HCT116 (cell line): ENCODE measurements around the gene GTPBP1. TPM values are rescaled to one million over a fixed set of nuclear protein-coding genes. Genes with fewer than 3 reads are reported as not detected.

Experiments used
- ATAC-seq: fragments of 200-7000 bp; cut with Tn5 transposase; 2 replicates; pipeline ENCODE4 v1.9.1; 2020; ENCODE audit warnings: mild to moderate bottlenecking, moderate library complexity
- BruUV-seq: library from RNA; stranded (reverse); fragments of 400-500 nt; replicated peaks from 2 replicates; lab custom pipeline; 2021; lab: Mats Ljungman, UMichigan
- CTCF ChIA-PET: fragments of 300-600 bp; sonication (Branson Sonifier 250); formaldehyde crosslinking; loops from one replicate; lab custom pipeline; 2021; ENCODE audit warnings: antibody characterized with exemption; lab: Charles Lee
- POLR2A ChIA-PET: fragments of 300-600, 350-600 bp; sonication (Branson Sonifier 250); formaldehyde crosslinking; loops from one replicate; lab custom pipeline; 2021; ENCODE audit warnings: antibody characterized with exemption; lab: Charles Lee
- RAD21 ChIA-PET, 2 experiments: fragments of 300-600 bp; sonication (Branson Sonifier 250); formaldehyde crosslinking; loops; one replicate each; lab custom pipeline; 2023; ENCODE audit warnings: low total read pairs in 2 of 2; ENCODE audit not compliant: uncharacterized antibody in 2 of 2, unreplicated experiment in 2 of 2, low non-redundant PET in 1 of 2; lab: Charles Lee
- DNase-seq: peaks from one replicate; pipeline ENCODE4 v3.0.0-alpha.2; 2010; ENCODE audit warnings: low read depth, low spot score
- H2AFZ ChIP-seq: fragments of 200-600 bp; shearing (Covaris generic), sonication (generic); 2 replicates; pipeline ENCODE4 v1.6.1; 2017; ENCODE audit warnings: low read depth, mixed run types, mixed read lengths, antibody characterized with exemption, low read length; ENCODE audit not compliant: poor library complexity, severe bottlenecking
- H3K27ac ChIP-seq: 2 replicates; pipeline ENCODE4 v1.5.1; 2012; ENCODE audit warnings: low read depth, low read length
- H3K27me3 ChIP-seq: fragments of 200-600 bp; sonication (generic); 2 replicates; pipeline ENCODE4 v1.6.1; 2016; ENCODE audit warnings: mixed run types, low read length, mixed read lengths; ENCODE audit not compliant: insufficient read depth
- H3K36me3 ChIP-seq, 2 experiments: fragments of 200-500 bp in 1 of 2; fragments of 200-600 bp in 1 of 2; sonication (Bioruptor generic) in 1 of 2; sonication (generic) in 1 of 2; 2 replicates each; pipeline versions ENCODE4 v1.5.1 to v1.6.1; 2014 to 2016; ENCODE audit warnings: low read length in 2 of 2, inconsistent platforms in 1 of 2, mixed read lengths in 1 of 2, mixed run types in 1 of 2; ENCODE audit not compliant: insufficient read depth in 2 of 2, control insufficient read depth in 1 of 2
- H3K4me1 ChIP-seq, 2 experiments: fragments of 200-600 bp in 1 of 2; sonication (generic) in 1 of 2; 2 replicates each; pipeline versions ENCODE4 v1.5.1 to v1.6.1; 2012 to 2017; ENCODE audit warnings: low read length in 2 of 2, inconsistent platforms in 1 of 2, mild to moderate bottlenecking in 1 of 2, mixed read lengths in 1 of 2, mixed run types in 1 of 2, moderate library complexity in 1 of 2; ENCODE audit not compliant: insufficient read depth in 2 of 2, control insufficient read depth in 1 of 2
- H3K4me2 ChIP-seq: fragments of 200-600 bp; sonication (generic); 2 replicates; pipeline ENCODE4 v1.6.1; 2017; ENCODE audit warnings: mixed run types, low read length, mixed read lengths
- H3K4me3 ChIP-seq, 2 experiments: fragments of 200-600 bp in 1 of 2; sonication (generic) in 1 of 2; replicated peaks in 1 of 2; 2 replicates each; pipeline ENCODE4 v1.5.1; 2011 to 2016; ENCODE audit warnings: low read length in 2 of 2, control low read depth in 1 of 2, low read depth in 1 of 2, mild to moderate bottlenecking in 1 of 2, mixed read lengths in 1 of 2, mixed run types in 1 of 2
- H3K79me2 ChIP-seq: fragments of 200-600 bp; sonication (generic); 2 replicates; pipeline ENCODE4 v1.6.1; 2017; ENCODE audit warnings: mild to moderate bottlenecking, mixed run types, low read length, moderate library complexity, mixed read lengths; ENCODE audit not compliant: insufficient read depth
- H3K9ac ChIP-seq: fragments of 200-600 bp; sonication (generic); 2 replicates; pipeline ENCODE4 v1.6.1; 2016; ENCODE audit warnings: low read length, mixed read lengths
- H3K9me2 ChIP-seq: fragments of 200-600 bp; sonication (generic), shearing (Covaris generic); 2 replicates; pipeline ENCODE4 v1.6.1; 2017; ENCODE audit warnings: mixed run types, mild to moderate bottlenecking, moderate library complexity; ENCODE audit not compliant: insufficient read depth
- H3K9me3 ChIP-seq, 2 experiments: fragments of 200-500 bp in 1 of 2; fragments of 200-600 bp in 1 of 2; sonication (Bioruptor generic) in 1 of 2; sonication (generic) in 1 of 2; 2 replicates each; pipeline ENCODE4 v1.6.1; 2014 to 2017; ENCODE audit warnings: low read length in 2 of 2, mixed read lengths in 2 of 2, inconsistent platforms in 1 of 2, low read depth in 1 of 2, mild to moderate bottlenecking in 1 of 2, mixed run types in 1 of 2, moderate library complexity in 1 of 2; ENCODE audit not compliant: control insufficient read depth in 1 of 2, insufficient read depth in 1 of 2
- H4K20me1 ChIP-seq: fragments of 200-600 bp; sonication (generic), shearing (Covaris generic); 2 replicates; pipeline ENCODE4 v1.6.1; 2017; ENCODE audit warnings: mixed run types, mild to moderate bottlenecking, moderate library complexity; ENCODE audit not compliant: insufficient read depth
- CBX3 ChIP-seq: IDR thresholded peaks from 2 replicates; pipeline ENCODE4 v1.6.1; 2012; ENCODE audit warnings: low read depth
- EGR1 ChIP-seq: IDR thresholded peaks from 2 replicates; pipeline ENCODE4 v1.6.1; 2012; ENCODE audit warnings: low read depth
- EZH2phosphoT487 ChIP-seq: fragments of 200-600 bp; IDR thresholded peaks from 2 replicates; pipeline ENCODE4 v1.6.1; 2018; ENCODE audit warnings: antibody characterized with exemption, borderline replicate concordance
- FOSL1 ChIP-seq: IDR thresholded peaks from 2 replicates; pipeline ENCODE4 v1.6.1; 2012; ENCODE audit warnings: low read depth
- JUND ChIP-seq: IDR thresholded peaks from 2 replicates; pipeline ENCODE4 v1.6.1; 2012
- POLR2AphosphoS5 ChIP-seq: IDR thresholded peaks from 2 replicates; pipeline ENCODE4 v1.6.1; 2011; ENCODE audit warnings: mild to moderate bottlenecking, low read depth, low read length, moderate library complexity
- RAD21 ChIP-seq: IDR thresholded peaks from 2 replicates; pipeline ENCODE4 v1.6.1; 2012; ENCODE audit warnings: low read depth, mild to moderate bottlenecking
- REST ChIP-seq: IDR thresholded peaks from 2 replicates; pipeline ENCODE4 v1.6.1; 2012; ENCODE audit warnings: low read depth
- SIN3A ChIP-seq: IDR thresholded peaks from 2 replicates; pipeline ENCODE4 v1.6.1; 2012; ENCODE audit warnings: low read depth
- SP1 ChIP-seq: IDR thresholded peaks from 2 replicates; pipeline ENCODE4 v1.6.1; 2012; ENCODE audit warnings: low read depth
- SRF ChIP-seq: IDR thresholded peaks from 2 replicates; pipeline ENCODE4 v1.6.1; 2012; ENCODE audit warnings: low read depth
- YY1 ChIP-seq: IDR thresholded peaks from 2 replicates; pipeline ENCODE4 v1.6.1; 2011; ENCODE audit warnings: low read length, low read depth, moderate library complexity, mild to moderate bottlenecking; ENCODE audit not compliant: insufficient replicate concordance; ENCODE audit errors: extremely low read depth
- intact Hi-C: fragments of 100-400 bp; cut with micrococcal nuclease; formaldehyde crosslinking; loops from 2 replicates; pipeline ENCODE4 v1.10.0; 2022
- total RNA-seq: library from RNA; stranded (reverse); gene quantifications from one replicate; pipeline ENCODE4 v1.2.1, GENCODE V29; 2021; ENCODE audit not compliant: unreplicated experiment

The GTPBP1 gene
- total RNA-seq, 1 experiment from 2014 or later, result 48.2 TPM

GRCh38 chr22:38758276-38758945 lies 52.7 kb downstream of the GTPBP1 start:
- no TSS peak for BruUV-seq
- no peak overlapping the region for H3K9ac ChIP-seq

More at GRCh38 chr22:38758276-38758945, 52.7 kb downstream of the GTPBP1 start:
- no peak overlapping the region for H3K4me2 ChIP-seq
- no peak for DNase-seq
- no peaks in the 10 kb centered on the region for H3K27me3 ChIP-seq
- intact Hi-C loops, result no loop called here
- TF ChIP-seq POLR2AphosphoS5, result no peak
- no peak for TF ChIP-seq CBX3
- no peak for TF ChIP-seq SIN3A
- no peak for TF ChIP-seq YY1
- TF ChIP-seq SP1, result no peak
- no peak for TF ChIP-seq SRF
- TF ChIP-seq EGR1, result no peak
- no peak for TF ChIP-seq REST
- no peak for TF ChIP-seq JUND
- no peak for TF ChIP-seq RAD21
- TF ChIP-seq EZH2phosphoT487, result no peak
- no peak for TF ChIP-seq FOSL1
- TF ChIP-seq, all 23 proteins: peak for 0
- Histone ChIP-seq H3K79me2 (peaks cover 16% of the 10 kb centered on the region), H3K36me3 (no peaks in the 10 kb centered on the region), H3K4me1 (peaks cover 14 to 37% of the 10 kb centered on the region in 2 experiments; a peak in 3 of 4 replicates), H3K9me2 (no peaks in the 10 kb centered on the region), H4K20me1 (no peaks in the 10 kb centered on the region), H3K9me3 (no peaks in the 10 kb centered on the region), H2AFZ (no peak overlapping the region), H3K27ac (no peak overlapping the region), H3K4me3 (no peak overlapping the region)
- ChIA-PET POLR2A (no interaction called here), CTCF (interaction anchor here (0.6 to 2.3 kb wide), 5 partner anchors 8 to 1110 kb away, joined by 3 to 8 read pairs (median 4); no protein-coding TSS in a partner anchor), RAD21 (no interaction called here)
- ATAC-seq, result no peak
